ENCODE data around the gene FAT2. TPM values are rescaled to one million over a fixed set of nuclear protein-coding genes. Genes with fewer than 3 reads are reported as not detected.

Gene FAT2
- total RNA-seq, 2 experiments from 2014 or later: not detected

GRCh38 chr5:151624476-151624875 is 33.3 kb upstream of the FAT2 start:
- POLR2A ChIA-PET: no interaction called here

GRCh38 chr5:151622367-151623088 is 31.4 kb upstream of the FAT2 start:
- H3K27ac Mint-ChIP-seq: no peak overlapping the region
- no peak overlapping the region for H3K4me3 Mint-ChIP-seq
- DNase-seq (no peak), ATAC-seq (no peak)
- ChIA-PET POLR2A (no interaction called here), CTCF (no interaction called here)
- H3K36me3 Mint-ChIP-seq (ENCODE audit: low read depth): no peaks in the 10 kb centered on the region
- no peaks in the 10 kb centered on the region for H3K4me1 Mint-ChIP-seq (ENCODE audit: low read depth)
- no peaks in the 10 kb centered on the region for H3K27me3 Mint-ChIP-seq (ENCODE audit: low read depth)
- no peaks in the 10 kb centered on the region for H3K9me3 Mint-ChIP-seq (ENCODE audit: insufficient read depth)

More at GRCh38 chr5:151624476-151624875, 33.3 kb upstream of the FAT2 start:
- no peaks in the 10 kb centered on the region for H3K9me3 Mint-ChIP-seq (ENCODE audit: insufficient read depth)
- no peaks in the 10 kb centered on the region for H3K27me3 Mint-ChIP-seq (ENCODE audit: low read depth)
- no peaks in the 10 kb centered on the region for H3K4me1 Mint-ChIP-seq (ENCODE audit: low read depth)
- H3K36me3 Mint-ChIP-seq (ENCODE audit: low read depth): no peaks in the 10 kb centered on the region
- no peak for DNase-seq
- CTCF ChIA-PET: interaction anchor here (1.2 kb wide), 1 partner anchor 27 kb away, joined by 3 read pairs; no protein-coding TSS in a partner anchor
- no peak overlapping the region for H3K27ac Mint-ChIP-seq
- H3K4me3 Mint-ChIP-seq: no peak overlapping the region
- no peak for ATAC-seq

DNA sequence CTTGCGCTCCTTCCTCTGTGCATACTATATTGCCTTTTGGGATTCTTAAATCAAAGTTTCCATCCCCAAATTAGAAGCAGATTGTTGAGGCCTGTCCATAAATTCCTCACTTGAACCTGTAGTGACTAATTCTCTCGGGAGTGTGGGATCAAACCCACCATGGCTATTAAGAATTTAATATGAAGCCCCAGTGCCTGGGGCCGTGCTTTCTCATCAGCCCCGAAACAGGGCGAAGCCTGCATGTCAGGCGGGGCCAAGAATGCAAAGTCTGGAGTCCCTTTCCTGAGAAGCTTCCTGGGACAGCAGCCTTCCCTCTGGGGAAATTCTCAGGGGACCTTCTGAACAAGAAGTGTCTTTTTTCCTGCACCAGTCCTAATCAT is 29.3 kb upstream of the FAT2 start:
- Mint-ChIP-seq H3K27me3 (ENCODE audit: low read depth) (peaks cover 3% of the 10 kb centered on the region), H3K27ac (no peak overlapping the region), H3K4me1 (ENCODE audit: low read depth) (no peaks in the 10 kb centered on the region), H3K36me3 (ENCODE audit: low read depth) (no peaks in the 10 kb centered on the region), H3K9me3 (ENCODE audit: insufficient read depth) (no peaks in the 10 kb centered on the region), H3K4me3 (no peak overlapping the region)
- ATAC-seq: no peak
- ChIA-PET POLR2A (no interaction called here), CTCF (no interaction called here)
- DNase-seq: no peak

DNA sequence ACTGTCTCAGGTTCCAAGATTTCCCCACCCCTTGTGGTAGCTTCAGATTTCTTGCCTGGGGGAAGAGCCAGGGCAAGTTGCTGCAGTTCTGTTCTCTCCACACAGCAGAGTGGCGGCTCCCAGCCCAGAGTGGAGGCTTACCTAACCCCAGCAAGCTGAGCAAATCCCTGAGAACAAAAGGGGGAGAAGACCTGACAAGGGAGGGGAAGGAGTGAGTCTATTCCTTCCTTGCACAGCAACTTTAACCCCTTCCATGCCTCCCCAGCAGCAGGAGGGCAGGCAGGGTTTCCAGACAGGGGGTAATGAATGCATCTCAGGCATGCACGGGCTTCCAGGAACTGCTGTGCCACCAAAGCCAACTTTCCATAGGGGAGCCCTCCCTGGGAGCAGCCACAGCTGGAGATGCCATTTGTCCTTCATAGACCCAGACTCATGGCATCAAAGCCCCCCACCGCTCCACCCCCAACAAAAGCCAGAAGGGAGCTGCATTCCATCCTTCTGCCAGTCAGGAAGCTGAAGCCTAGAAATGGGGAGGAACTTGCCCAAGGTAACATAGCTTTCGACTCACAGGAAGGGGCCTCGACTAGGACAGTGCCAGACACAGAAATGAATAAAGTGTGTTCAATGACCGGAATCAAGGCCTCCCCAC is 28.8 kb upstream of the FAT2 start:
- no peak overlapping the region for H3K4me3 Mint-ChIP-seq
- peaks cover 3% of the 10 kb centered on the region for H3K27me3 Mint-ChIP-seq (ENCODE audit: low read depth)
- no peaks in the 10 kb centered on the region for H3K4me1 Mint-ChIP-seq (ENCODE audit: low read depth)
- no peaks in the 10 kb centered on the region for H3K9me3 Mint-ChIP-seq (ENCODE audit: insufficient read depth)
- DNase-seq (no peak), ATAC-seq (no peak)
- ChIA-PET POLR2A (no interaction called here), CTCF (no interaction called here)
- H3K27ac Mint-ChIP-seq: no peak overlapping the region
- no peaks in the 10 kb centered on the region for H3K36me3 Mint-ChIP-seq (ENCODE audit: low read depth)

DNA sequence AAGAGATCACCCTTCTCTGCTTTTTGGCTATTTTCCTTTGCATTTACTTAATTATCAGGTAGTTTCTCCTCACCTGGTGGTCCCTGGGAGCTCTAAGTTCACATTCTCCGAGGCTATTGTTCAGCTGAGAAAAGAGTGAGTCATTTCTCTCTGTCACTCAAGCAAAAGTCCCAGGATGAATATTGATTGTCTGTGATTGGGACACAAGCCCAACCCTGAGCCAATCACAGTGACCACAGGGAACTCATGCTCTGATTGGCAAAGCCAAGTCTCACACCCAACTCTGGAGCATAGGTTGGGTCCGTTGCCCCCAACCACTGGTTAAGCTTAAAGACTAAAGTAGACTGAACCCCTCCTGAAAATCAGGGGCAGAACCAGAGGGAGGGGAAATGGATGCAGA is 27.8 kb upstream of the FAT2 start:
- no peaks in the 10 kb centered on the region for H3K4me1 Mint-ChIP-seq (ENCODE audit: low read depth)
- peaks cover 3% of the 10 kb centered on the region for H3K27me3 Mint-ChIP-seq (ENCODE audit: low read depth)
- ChIA-PET CTCF (no interaction called here), POLR2A (no interaction called here)
- DNase-seq: no peak
- H3K27ac Mint-ChIP-seq: no peak overlapping the region
- H3K4me3 Mint-ChIP-seq: no peak overlapping the region
- H3K36me3 Mint-ChIP-seq (ENCODE audit: low read depth): no peaks in the 10 kb centered on the region
- no peaks in the 10 kb centered on the region for H3K9me3 Mint-ChIP-seq (ENCODE audit: insufficient read depth)
- no peak for ATAC-seq

DNA sequence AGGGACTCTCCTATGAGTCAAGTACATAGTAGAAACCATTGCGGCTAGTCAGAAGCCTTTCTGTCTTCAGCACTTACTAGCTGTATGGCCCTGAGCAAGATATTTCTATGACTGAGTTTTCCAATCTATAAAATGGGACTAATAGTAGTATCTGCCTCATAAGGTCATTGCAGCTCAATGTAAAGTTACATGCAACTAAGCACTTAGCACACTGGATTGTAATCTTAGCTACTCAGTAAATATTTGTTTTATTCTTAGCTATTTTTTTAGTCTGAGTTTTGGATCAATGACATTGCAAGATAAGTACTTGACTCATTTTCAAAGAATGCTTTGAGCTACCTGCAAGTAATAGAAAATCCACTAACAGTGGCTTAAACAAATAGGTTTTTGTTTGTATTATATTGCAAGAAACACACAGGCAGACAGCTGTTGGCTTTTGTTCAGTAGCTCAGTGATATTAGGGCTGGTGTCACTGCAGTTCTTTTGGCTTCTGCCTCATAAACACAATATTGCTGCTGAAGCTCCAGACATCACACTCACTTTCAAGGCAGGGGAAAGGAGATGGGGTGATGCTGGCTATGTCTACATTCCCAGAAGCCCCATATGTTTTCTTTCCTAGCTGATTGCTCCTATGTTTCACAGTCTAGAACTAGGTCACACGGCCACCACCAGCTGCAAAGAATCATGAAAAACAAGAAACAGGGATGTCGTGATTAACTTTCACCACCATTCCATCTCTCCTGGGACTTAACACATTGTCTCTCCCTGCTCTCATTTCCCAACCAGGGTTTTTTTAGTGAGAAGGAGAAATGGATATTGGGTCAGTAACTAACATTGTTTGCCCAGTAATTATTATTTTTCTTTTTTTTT is 26.9 kb upstream of the FAT2 start:
- ChIA-PET POLR2A (interaction anchor here (0.8 kb wide), 1 partner anchor 14 kb away, joined by 3 read pairs; no protein-coding TSS in a partner anchor), CTCF (no interaction called here)
- H3K4me3 Mint-ChIP-seq: no peak overlapping the region

DNA sequence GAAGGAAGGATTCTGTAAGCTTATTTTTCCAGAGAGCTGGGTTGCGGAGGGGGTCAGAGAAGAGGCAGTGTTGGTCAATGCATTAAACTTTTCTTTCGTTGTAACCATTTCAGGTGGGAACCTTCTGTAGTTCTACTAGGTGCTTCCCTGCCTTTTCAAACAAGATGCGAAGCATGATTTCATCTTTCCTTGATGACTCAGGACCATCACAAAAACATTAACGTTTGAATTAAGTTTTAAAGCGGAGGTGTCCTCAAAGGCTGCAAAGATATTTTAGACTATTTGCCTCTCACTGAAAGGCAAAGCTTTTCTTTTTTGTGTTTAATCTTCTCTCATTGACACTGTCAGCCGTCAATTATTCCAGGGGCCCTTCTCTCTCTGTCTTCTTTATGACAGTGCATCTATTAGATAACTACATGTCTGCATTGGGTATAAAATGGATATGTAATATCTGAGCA is 26.3 kb upstream of the FAT2 start:
- Mint-ChIP-seq H3K4me1 (ENCODE audit: low read depth) (peaks cover 10% of the 10 kb centered on the region), H3K4me3 (no peak overlapping the region), H3K9me3 (ENCODE audit: insufficient read depth) (no peaks in the 10 kb centered on the region), H3K27ac (no peak overlapping the region), H3K27me3 (ENCODE audit: low read depth) (peaks cover 4% of the 10 kb centered on the region), H3K36me3 (ENCODE audit: low read depth) (no peaks in the 10 kb centered on the region)
- ATAC-seq: no peak
- ChIA-PET CTCF (no interaction called here), POLR2A (interaction anchor here (0.8 kb wide), 1 partner anchor 14 kb away, joined by 3 read pairs; no protein-coding TSS in a partner anchor)
- no peak for DNase-seq

More for the DNA sequence above, 26.9 kb upstream of the FAT2 start:
- Mint-ChIP-seq H3K27me3 (ENCODE audit: low read depth) (peaks cover 3% of the 10 kb centered on the region), H3K27ac (no peak overlapping the region), H3K9me3 (ENCODE audit: insufficient read depth) (no peaks in the 10 kb centered on the region), H3K4me1 (ENCODE audit: low read depth) (peaks cover 4% of the 10 kb centered on the region), H3K36me3 (ENCODE audit: low read depth) (no peaks in the 10 kb centered on the region)
- DNase-seq: no peak
- no peak for ATAC-seq

DNA sequence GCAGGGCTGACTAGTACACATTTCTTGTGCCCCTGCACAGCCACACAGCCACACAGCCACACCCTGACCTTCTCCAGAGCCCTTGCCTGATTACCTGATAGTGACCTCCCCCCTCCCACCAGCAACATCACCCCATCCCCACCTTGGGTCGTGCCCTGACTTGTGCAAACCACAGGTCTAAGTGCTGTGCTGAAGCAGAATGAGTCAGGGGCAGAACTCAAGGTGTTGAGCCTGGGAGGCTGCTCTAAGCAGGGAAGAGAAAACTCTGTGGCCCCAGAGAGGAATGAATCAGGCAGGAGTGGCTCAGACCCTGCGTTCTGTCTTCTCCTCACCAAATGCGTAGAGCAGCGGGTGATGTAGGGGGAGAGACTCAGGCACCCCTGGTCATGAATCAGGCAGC is 24.3 kb upstream of the FAT2 start:
- ChIA-PET POLR2A (no interaction called here), CTCF (interaction anchor here (2.0 kb wide), 1 partner anchor 37 kb away, joined by 7 read pairs; no protein-coding TSS in a partner anchor)
- no peak for DNase-seq
- H3K36me3 Mint-ChIP-seq (ENCODE audit: low read depth): no peaks in the 10 kb centered on the region
- H3K27me3 Mint-ChIP-seq (ENCODE audit: low read depth): peaks cover 7% of the 10 kb centered on the region
- ATAC-seq: no peak
- H3K4me1 Mint-ChIP-seq (ENCODE audit: low read depth): peaks cover 11% of the 10 kb centered on the region
- no peak overlapping the region for H3K27ac Mint-ChIP-seq
- H3K9me3 Mint-ChIP-seq (ENCODE audit: insufficient read depth): no peaks in the 10 kb centered on the region
- H3K4me3 Mint-ChIP-seq: no peak overlapping the region

- Mint-ChIP-seq H3K27ac (no peak overlapping the region), H3K36me3 (ENCODE audit: low read depth) (no peaks in the 10 kb centered on the region), H3K4me1 (ENCODE audit: low read depth) (peaks cover 11% of the 10 kb centered on the region), H3K9me3 (ENCODE audit: insufficient read depth) (no peaks in the 10 kb centered on the region), H3K27me3 (ENCODE audit: low read depth) (peaks cover 10% of the 10 kb centered on the region), H3K4me3 (no peak overlapping the region)
- CTCF ChIA-PET: interaction anchor here (2.0 kb wide), 1 partner anchor 38 kb away, joined by 7 read pairs; no protein-coding TSS in a partner anchor
- ATAC-seq (no peak), DNase-seq (no peak)
- POLR2A ChIA-PET: no interaction called here
Observed at GRCh38 chr5:151614565-151614964, 23.4 kb upstream of the FAT2 start.

DNA sequence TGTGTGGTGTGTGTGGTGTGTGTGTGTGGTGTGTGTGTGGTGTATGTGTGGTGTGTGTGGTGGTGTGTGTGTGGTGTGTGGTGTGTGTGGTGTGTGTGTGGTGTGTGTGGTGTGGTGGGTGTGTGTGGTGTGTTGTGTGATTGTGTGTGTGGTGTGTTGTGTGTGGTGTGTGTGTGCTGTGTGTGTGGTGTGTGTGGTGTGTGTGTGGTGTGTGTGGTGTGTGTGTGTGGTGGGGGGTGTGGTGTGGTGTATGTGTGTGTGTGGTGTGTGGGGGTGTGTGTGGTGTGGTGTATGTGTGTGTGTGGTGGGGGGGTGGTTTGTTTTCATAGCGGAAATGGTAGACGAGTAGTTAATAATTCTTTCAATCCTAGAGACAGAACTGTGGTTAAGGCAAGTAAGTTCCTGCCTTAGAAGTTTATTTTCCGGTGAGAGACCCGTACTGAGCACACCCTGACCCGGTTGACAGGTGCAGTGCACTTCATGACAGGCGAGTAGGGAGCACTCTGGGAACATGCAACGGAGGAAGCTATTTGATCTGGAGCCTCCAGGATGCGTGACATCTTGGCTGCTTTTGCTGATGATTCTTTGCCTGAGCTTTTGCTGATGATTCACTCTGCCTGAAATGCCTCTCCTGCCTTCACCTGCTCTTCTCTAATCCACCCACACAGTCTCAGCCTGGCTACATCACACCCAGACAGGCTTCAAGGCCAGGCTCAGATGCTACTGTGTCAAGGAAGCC is 21.7 kb upstream of the FAT2 start:
- peak; percentile 37 for DNase-seq
- Mint-ChIP-seq H3K27ac (peak overlapping the region; percentile 59), H3K27me3 (ENCODE audit: low read depth) (peaks cover 17% of the 10 kb centered on the region), H3K4me3 (no peak overlapping the region), H3K9me3 (ENCODE audit: insufficient read depth) (no peaks in the 10 kb centered on the region), H3K4me1 (ENCODE audit: low read depth) (peaks cover 11% of the 10 kb centered on the region), H3K36me3 (ENCODE audit: low read depth) (no peaks in the 10 kb centered on the region)
- ChIA-PET POLR2A (no interaction called here), CTCF (interaction anchor here (2.0 kb wide), 1 partner anchor 39 kb away, joined by 7 read pairs; no protein-coding TSS in a partner anchor)
- ATAC-seq: peak; percentile 71

GRCh38 chr5:151611127-151611775 is 20.1 kb upstream of the FAT2 start:
- ATAC-seq (no peak), DNase-seq (no peak)
- Mint-ChIP-seq H3K27me3 (ENCODE audit: low read depth) (peaks cover 16% of the 10 kb centered on the region), H3K4me1 (ENCODE audit: low read depth) (peaks cover 11% of the 10 kb centered on the region), H3K4me3 (no peak overlapping the region), H3K27ac (no peak overlapping the region), H3K9me3 (ENCODE audit: insufficient read depth) (no peaks in the 10 kb centered on the region), H3K36me3 (ENCODE audit: low read depth) (no peaks in the 10 kb centered on the region)
- ChIA-PET POLR2A (no interaction called here), CTCF (interaction anchor here (2.0 kb wide), 1 partner anchor 41 kb away, joined by 7 read pairs; no protein-coding TSS in a partner anchor)
